ENCODE data around the gene GNA14.
"Not testable (repeated sequence)": the region's sequence is repeated elsewhere in the genome, so short reads cannot be mapped to it uniquely, and the experiment has no call there.

GNA14 gene

GRCh38 chr9:77648234-77649108 lies at the start of gene GNA14:
GNA14 (minus strand) TSS chr9:77648322; CDS start chr9:77647793, 529 bp downstream.
- in situ Hi-C loops (cut with MboI; ENCODE audit: low sequenced_read_pairs) = no loop called here

GRCh38 chr9:77697238-77697984 lies 49.3 kb upstream of the GNA14 start:
- in situ Hi-C loops (cut with MboI; ENCODE audit: low sequenced_read_pairs) = no loop called here

GRCh38 chr9:77690723-77691122 lies 42.6 kb upstream of the GNA14 start:
- in situ Hi-C loops (cut with MboI; ENCODE audit: low sequenced_read_pairs) = not testable (repeated sequence)

GRCh38 chr9:77690119-77690518 lies 42.0 kb upstream of the GNA14 start:
- in situ Hi-C loops (cut with MboI; ENCODE audit: low sequenced_read_pairs) = not testable (repeated sequence)

- in situ Hi-C loops (cut with MboI; ENCODE audit: low sequenced_read_pairs) = not testable (repeated sequence)
Observed at GRCh38 chr9:77687737-77688136, 39.6 kb upstream of the GNA14 start.

GRCh38 chr9:77680581-77680980 lies 32.5 kb upstream of the GNA14 start:
- in situ Hi-C loops (cut with MboI; ENCODE audit: low sequenced_read_pairs) = no loop called here

- in situ Hi-C loops (cut with MboI; ENCODE audit: low sequenced_read_pairs) = no loop called here
Observed at GRCh38 chr9:77679661-77680368, 31.7 kb upstream of the GNA14 start.

- in situ Hi-C loops (cut with MboI; ENCODE audit: low sequenced_read_pairs) = no loop called here
Observed at GRCh38 chr9:77679088-77679487, 31.0 kb upstream of the GNA14 start.

GRCh38 chr9:77677957-77678535 lies 29.9 kb upstream of the GNA14 start:
- in situ Hi-C loops (cut with MboI; ENCODE audit: low sequenced_read_pairs) = no loop called here

GRCh38 chr9:77677397-77677796 lies 29.3 kb upstream of the GNA14 start:
- in situ Hi-C loops (cut with MboI; ENCODE audit: low sequenced_read_pairs) = no loop called here

GRCh38 chr9:77673941-77674791 lies 26.0 kb upstream of the GNA14 start:
- in situ Hi-C loops (cut with MboI; ENCODE audit: low sequenced_read_pairs) = no loop called here

GRCh38 chr9:77672183-77672582 lies 24.1 kb upstream of the GNA14 start:
- in situ Hi-C loops (cut with MboI; ENCODE audit: low sequenced_read_pairs) = no loop called here

- in situ Hi-C loops (cut with MboI; ENCODE audit: low sequenced_read_pairs) = no loop called here
Observed at GRCh38 chr9:77667151-77667550, 19.0 kb upstream of the GNA14 start.

GRCh38 chr9:77663754-77664153 lies 15.6 kb upstream of the GNA14 start:
- in situ Hi-C loops (cut with MboI; ENCODE audit: low sequenced_read_pairs) = no loop called here

- in situ Hi-C loops (cut with MboI; ENCODE audit: low sequenced_read_pairs) = no loop called here
Observed at GRCh38 chr9:77661566-77662085, 13.5 kb upstream of the GNA14 start.

- in situ Hi-C loops (cut with MboI; ENCODE audit: low sequenced_read_pairs) = no loop called here
Observed at GRCh38 chr9:77659926-77660325, 11.8 kb upstream of the GNA14 start.

GRCh38 chr9:77651203-77651602 lies 3.1 kb upstream of the GNA14 start:
- in situ Hi-C loops (cut with MboI; ENCODE audit: low sequenced_read_pairs) = no loop called here

GRCh38 chr9:77649109-77649812 lies 1.1 kb upstream of the GNA14 start:
- in situ Hi-C loops (cut with MboI; ENCODE audit: low sequenced_read_pairs) = no loop called here
